A673 (cell line): ENCODE results near the gene CMTR2. TPM values are rescaled to one million over a fixed set of nuclear protein-coding genes. Genes with fewer than 3 reads are reported as not detected.

Experiments used
- BruUV-seq: library from RNA; stranded (reverse); fragments of 400-500 nt; replicated peaks from 2 replicates; lab custom pipeline; 2021; lab: Mats Ljungman, UMichigan
- CTCF ChIA-PET: fragments of 300-600 bp; sonication (Branson Sonifier 250); formaldehyde crosslinking; loops from one replicate; lab custom pipeline; 2022; ENCODE audit warnings: antibody characterized with exemption; lab: Charles Lee
- POLR2A ChIA-PET: fragments of 300-600 bp; sonication (Branson Sonifier 250); formaldehyde crosslinking; loops from one replicate; lab custom pipeline; 2022; ENCODE audit warnings: antibody characterized with exemption; ENCODE audit not compliant: low non-redundant PET; lab: Charles Lee
- DNase-seq: peaks from one replicate; pipeline ENCODE4 v3.0.0-alpha.2; 2015; ENCODE audit warnings: low spot score
- H3K27ac ChIP-seq: fragments of 200-600 bp; sonication (generic); 2 replicates; pipeline ENCODE4 v1.5.1; 2016; ENCODE audit warnings: mixed run types, low read depth, mild to moderate bottlenecking, mixed read lengths, antibody characterized with exemption, low read length; ENCODE audit not compliant: poor library complexity, severe bottlenecking
- H3K27me3 ChIP-seq: fragments of 200-600 bp; sonication (generic); replicated peaks from 2 replicates; pipeline ENCODE4 v1.6.1; 2017; ENCODE audit warnings: mixed run types, low read depth, mild to moderate bottlenecking, mixed read lengths, antibody characterized with exemption, low read length; ENCODE audit not compliant: insufficient read depth, poor library complexity
- H3K36me3 ChIP-seq: fragments of 200-600 bp; sonication (generic); 2 replicates; pipeline ENCODE4 v1.6.1; 2016; ENCODE audit warnings: mixed run types, mild to moderate bottlenecking, mixed read lengths, antibody characterized with exemption, low read length; ENCODE audit not compliant: insufficient read depth, poor library complexity, severe bottlenecking
- H3K4me1 ChIP-seq: fragments of 200-600 bp; sonication (generic); 2 replicates; pipeline ENCODE4 v1.6.1; 2017; ENCODE audit warnings: mixed run types, mild to moderate bottlenecking, mixed read lengths, antibody characterized with exemption, low read length; ENCODE audit not compliant: insufficient read depth, poor library complexity, severe bottlenecking
- H3K4me3 ChIP-seq: fragments of 200-600 bp; sonication (generic); 2 replicates; pipeline ENCODE4 v1.5.1; 2016; ENCODE audit warnings: low read depth, mixed run types, mild to moderate bottlenecking, mixed read lengths, low read length; ENCODE audit not compliant: poor library complexity, severe bottlenecking
- H3K9me3 ChIP-seq: fragments of 200-600 bp; sonication (generic); 2 replicates; pipeline ENCODE4 v1.6.1; 2016; ENCODE audit warnings: mixed run types, low read depth, mild to moderate bottlenecking, mixed read lengths, antibody characterized with exemption, low read length; ENCODE audit not compliant: poor library complexity, severe bottlenecking
- CTCF ChIP-seq: fragments of 300-800, 200-600 bp; sonication (generic); conservative IDR thresholded peaks from 2 replicates; pipeline ENCODE4 v1.5.1; 2017; ENCODE audit warnings: low read depth, mild to moderate bottlenecking, antibody characterized with exemption, low read length, moderate library complexity, mixed read lengths
- EZH2 ChIP-seq: fragments of 200-600 bp; sonication (generic); IDR thresholded peaks from 2 replicates; pipeline ENCODE4 v1.6.1; 2017; ENCODE audit warnings: borderline replicate concordance, low read depth, mild to moderate bottlenecking, mixed read lengths, antibody characterized with exemption, low read length; ENCODE audit not compliant: poor library complexity, severe bottlenecking
- intact Hi-C: fragments of 100-400 bp; cut with micrococcal nuclease; formaldehyde crosslinking; loops from one replicate; pipeline ENCODE4 v1.10.0; 2022; ENCODE audit not compliant: unreplicated experiment
- total RNA-seq: library from RNA; stranded (reverse); gene quantifications from 2 replicates; pipeline ENCODE4 v1.2.3, GENCODE V29; 2021

Gene CMTR2
- total RNA-seq, 1 experiment from 2014 or later, result 16.1 TPM

DNA sequence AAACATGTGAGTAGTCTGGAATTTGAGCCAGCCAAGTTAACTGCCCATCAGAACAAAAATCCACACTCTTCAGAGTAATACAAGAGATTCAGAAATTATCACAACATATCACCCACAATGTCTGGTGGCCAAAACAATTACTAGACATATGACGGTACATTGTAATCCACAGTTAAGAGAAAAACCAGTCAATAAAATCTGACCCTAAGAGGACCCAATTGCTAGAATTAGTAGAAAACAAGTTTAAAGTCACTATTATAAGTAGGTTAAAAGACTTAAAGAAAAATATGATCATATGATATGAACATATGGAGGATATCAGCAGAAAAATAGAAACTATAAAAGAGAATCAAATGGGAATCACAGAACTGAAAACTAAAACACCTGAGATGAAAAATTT is 15.8 kb downstream of the CMTR2 start:
- intact Hi-C loops, result no loop called here
- H3K4me3 ChIP-seq, result no peak overlapping the region
- no TSS peak for BruUV-seq
- H3K27ac ChIP-seq, result no peak overlapping the region
- H3K4me1 ChIP-seq, result no peaks in the 10 kb centered on the region
- CTCF ChIA-PET, result no interaction called here
- TF ChIP-seq CTCF, result no peak
- TF ChIP-seq EZH2, result no peak
- POLR2A ChIA-PET, result no interaction called here
- no peak for DNase-seq
- peaks cover 44% of the 10 kb centered on the region for H3K27me3 ChIP-seq
- peaks cover 9% of the 10 kb centered on the region for H3K9me3 ChIP-seq
- H3K36me3 ChIP-seq, result no peaks in the 10 kb centered on the region

GRCh38 chr16:71264299-71264698 is 24.9 kb downstream of the CMTR2 start:
- TF ChIP-seq EZH2 (no peak), CTCF (no peak)
- ChIA-PET POLR2A (no interaction called here), CTCF (no interaction called here)
- no peak overlapping the region for H3K4me3 ChIP-seq
- no peak for DNase-seq
- peaks cover 70% of the 10 kb centered on the region for H3K27me3 ChIP-seq
- no peak overlapping the region for H3K27ac ChIP-seq
- no TSS peak for BruUV-seq
- H3K4me1 ChIP-seq, result no peaks in the 10 kb centered on the region
- H3K9me3 ChIP-seq, result no peaks in the 10 kb centered on the region
- intact Hi-C loops, result no loop called here
- no peaks in the 10 kb centered on the region for H3K36me3 ChIP-seq

GRCh38 chr16:71263582-71263981 is 25.6 kb downstream of the CMTR2 start:
- no peaks in the 10 kb centered on the region for H3K36me3 ChIP-seq
- POLR2A ChIA-PET, result no interaction called here
- no peak for TF ChIP-seq EZH2
- no peak for TF ChIP-seq CTCF
- no peak for DNase-seq
- H3K4me3 ChIP-seq, result no peak overlapping the region
- no peaks in the 10 kb centered on the region for H3K9me3 ChIP-seq
- no peak overlapping the region for H3K27ac ChIP-seq
- intact Hi-C loops, result no loop called here
- no TSS peak for BruUV-seq
- peaks cover 73% of the 10 kb centered on the region for H3K27me3 ChIP-seq
- CTCF ChIA-PET, result no interaction called here
- no peaks in the 10 kb centered on the region for H3K4me1 ChIP-seq
